Activated naive CD4-positive, alpha-beta T cell treated with anti-CD3 and anti-CD28 coated beads, Interleukin-2, amount 50 U/mL, for 72 hours (primary cell): ENCODE results near the gene KDM4F. TPM values are rescaled to one million over a fixed set of nuclear protein-coding genes. Genes with fewer than 3 reads are reported as not detected.
"Not testable (repeated sequence)": the region's sequence is repeated elsewhere in the genome, so short reads cannot be mapped to it uniquely, and the experiment has no call there.

ENCODE experiments used
- ATAC-seq, 2 donors: fragments of 150-1000 bp; cut with Tn5 transposase; 2 replicates each; pipeline ENCODE4 v1.10.0; 2021; ENCODE audit warnings: mild to moderate bottlenecking in 2 of 2, moderate library complexity in 2 of 2
- DNase-seq, 2 donors: peaks; one replicate each; pipeline ENCODE4 v3.0.0; 2021 to 2022; ENCODE audit warnings: low spot score in 2 of 2
- H3K27ac Mint-ChIP-seq, 2 donors: one replicate each; pipeline ENCODE4 v1.8.0; 2022; ENCODE audit warnings: mild to moderate bottlenecking in 2 of 2, mixed read lengths in 2 of 2
- H3K36me3 Mint-ChIP-seq, 2 donors: one replicate each; pipeline ENCODE4 v1.8.0; 2022; ENCODE audit warnings: mixed read lengths in 2 of 2
- H3K9me3 Mint-ChIP-seq, 2 donors: one replicate each; pipeline ENCODE4 v1.8.0; 2022; ENCODE audit warnings: mixed read lengths in 2 of 2
- total RNA-seq, 2 donors: library from RNA; stranded (reverse); gene quantifications; one replicate each; pipeline ENCODE4 v1.2.3, GENCODE V29; 2022

KDM4F gene
- not detected for total RNA-seq

GRCh38 chr11:95049122-95049521, at the start of gene KDM4F:
TSS of gene KDM4F (plus strand) at chr11:95049422.
- not testable (repeated sequence) for H3K36me3 Mint-ChIP-seq, ATAC-seq, H3K27ac Mint-ChIP-seq, H3K9me3 Mint-ChIP-seq, DNase-seq

DNA sequence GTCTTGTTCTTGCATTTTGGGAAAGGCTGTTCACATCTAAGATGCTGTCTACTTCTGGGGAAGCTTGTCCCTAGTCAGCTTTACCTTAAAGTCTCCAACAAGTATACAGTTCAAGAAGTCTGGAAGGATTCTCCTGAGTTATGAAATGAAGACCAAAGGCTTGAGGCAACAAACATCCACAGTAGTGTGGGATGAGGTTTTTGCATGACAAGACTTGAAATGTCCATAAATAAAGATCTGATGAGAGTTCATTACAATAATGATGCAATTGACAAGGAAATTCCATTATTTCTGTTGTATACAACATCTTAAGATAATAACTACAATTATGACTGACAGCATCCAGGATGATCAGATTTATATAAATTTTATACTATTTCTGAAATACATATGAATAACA, 45.5 kb upstream of the KDM4F start:
- no peak for DNase-seq

DNA sequence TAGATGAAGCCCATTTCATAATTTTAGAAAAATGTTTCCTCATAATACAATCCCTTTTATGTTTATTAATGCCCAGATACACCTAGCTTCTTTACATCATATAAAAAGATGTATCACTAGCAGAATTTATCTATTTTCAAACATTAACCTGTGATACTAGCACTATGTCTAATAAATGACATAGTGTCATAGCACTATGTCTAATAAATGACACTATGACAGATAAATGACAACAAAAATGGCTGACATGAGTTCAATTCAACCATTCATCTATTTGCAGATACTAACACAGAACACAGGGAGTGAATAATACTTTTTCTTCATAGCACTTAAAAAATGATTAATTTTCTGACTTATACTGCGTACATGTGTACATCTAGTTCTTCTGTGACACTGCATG, 43.6 kb upstream of the KDM4F start:
- DNase-seq (no peak), ATAC-seq (no peak)
- H3K9me3 Mint-ChIP-seq: peaks cover 0 to 4% of the 10 kb centered on the region in 2 donors
- H3K27ac Mint-ChIP-seq: no peak overlapping the region
- H3K36me3 Mint-ChIP-seq: no peaks in the 10 kb centered on the region

More for the DNA sequence above, 45.5 kb upstream of the KDM4F start:
- H3K9me3 Mint-ChIP-seq: peaks cover 0 to 4% of the 10 kb centered on the region in 2 donors
- no peaks in the 10 kb centered on the region for H3K36me3 Mint-ChIP-seq
- no peak overlapping the region for H3K27ac Mint-ChIP-seq
- ATAC-seq: no peak

DNA sequence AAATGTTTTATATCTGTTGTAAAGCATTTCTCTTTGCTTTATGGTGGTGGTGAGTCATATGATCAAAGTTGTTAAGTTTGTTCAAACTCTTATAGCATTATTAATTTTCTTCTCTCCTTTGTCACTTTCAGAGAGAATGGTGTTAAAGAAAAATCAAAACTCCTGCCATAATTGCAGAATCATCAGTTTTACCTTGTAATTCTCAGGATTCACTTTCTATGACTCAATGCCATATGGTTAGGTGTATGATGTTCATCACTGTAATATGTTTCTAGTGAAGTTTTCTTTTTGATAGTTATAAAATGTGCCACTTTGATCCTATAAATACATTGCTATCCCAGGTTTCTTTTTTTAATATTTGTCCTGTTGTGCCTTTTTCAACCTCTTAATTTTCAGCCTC, 37.8 kb upstream of the KDM4F start:
- no peaks in the 10 kb centered on the region for H3K36me3 Mint-ChIP-seq
- H3K27ac Mint-ChIP-seq: no peak overlapping the region

DNA sequence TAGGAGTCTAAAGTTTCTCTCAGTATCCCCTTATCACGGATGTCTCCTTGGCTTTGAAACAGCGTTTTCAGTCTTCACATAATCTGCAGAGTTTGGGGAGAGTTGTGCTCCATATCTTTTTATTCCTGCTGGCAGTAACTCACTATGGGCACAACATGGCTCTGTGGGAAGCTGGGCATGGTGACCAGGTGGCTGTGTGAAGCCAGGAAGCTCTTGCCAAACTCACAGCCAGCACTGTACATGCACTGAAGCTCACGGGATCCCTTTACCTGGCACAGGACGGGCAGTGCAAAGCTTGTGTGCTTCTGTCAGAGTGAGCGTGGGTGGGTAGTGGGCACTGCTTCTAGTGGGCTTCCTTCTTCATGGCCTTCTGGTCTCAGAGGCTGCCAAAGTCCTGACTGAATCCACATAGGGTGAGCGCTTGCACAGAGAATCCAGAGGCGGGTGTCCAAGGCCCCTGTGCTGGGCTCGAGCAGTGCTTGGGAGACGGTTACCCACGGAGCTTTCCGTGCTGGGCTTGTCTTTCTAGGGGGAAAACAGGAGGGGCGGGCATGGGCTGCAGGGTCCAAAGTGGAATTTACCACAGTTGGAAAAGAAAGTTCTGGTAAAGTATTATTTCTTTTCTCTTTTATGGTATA, 34.9 kb upstream of the KDM4F start:
- Mint-ChIP-seq H3K36me3 (no peaks in the 10 kb centered on the region), H3K9me3 (no peaks in the 10 kb centered on the region), H3K27ac (no peak overlapping the region)
- DNase-seq (no peak), ATAC-seq (no peak)

More for the DNA sequence above, 37.8 kb upstream of the KDM4F start:
- peaks cover 0 to 4% of the 10 kb centered on the region in 2 donors for H3K9me3 Mint-ChIP-seq
- DNase-seq (no peak), ATAC-seq (peak in 1 of 2 donors; percentile 32)

DNA sequence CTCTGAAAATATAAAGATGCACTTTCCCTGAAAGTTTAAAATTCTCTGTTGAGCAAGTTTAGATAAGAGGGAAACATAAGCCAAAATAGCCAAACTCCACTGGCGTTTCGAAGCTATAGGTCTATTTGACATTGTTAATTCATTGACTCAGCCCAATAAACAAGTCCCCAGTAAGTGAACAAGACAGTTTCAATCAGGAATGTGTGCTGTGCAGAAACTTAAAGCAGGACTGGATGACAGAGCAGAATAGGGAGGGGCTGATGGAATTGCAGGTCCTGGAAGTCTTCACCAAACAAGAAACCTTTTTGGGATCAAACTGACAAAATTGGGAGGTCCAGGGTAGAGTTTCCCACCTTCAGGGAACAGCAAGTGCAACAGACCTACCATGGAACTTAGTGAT, 33.1 kb upstream of the KDM4F start:
- DNase-seq (no peak), ATAC-seq (no peak)
- Mint-ChIP-seq H3K9me3 (no peaks in the 10 kb centered on the region), H3K27ac (no peak overlapping the region), H3K36me3 (no peaks in the 10 kb centered on the region)

- DNase-seq, ATAC-seq, H3K27ac Mint-ChIP-seq, H3K9me3 Mint-ChIP-seq, H3K36me3 Mint-ChIP-seq: not testable (repeated sequence)
Observed at GRCh38 chr11:95021468-95021867, 27.8 kb upstream of the KDM4F start.

- Mint-ChIP-seq H3K27ac (no peak within 1 kb of the TSS), H3K36me3 (no peaks in the 10 kb centered on the region), H3K9me3 (no peaks in the 10 kb centered on the region)
- no peak for DNase-seq
- ATAC-seq: no peak
Observed at GRCh38 chr11:95024958-95025357, 24.3 kb upstream of the KDM4F start, which contains the start of gene KDM4E. TSS of gene KDM4E (plus strand) at chr11:95025258. CDS start at chr11:95025558, 300 bp downstream.

- H3K27ac Mint-ChIP-seq, H3K36me3 Mint-ChIP-seq, DNase-seq, H3K9me3 Mint-ChIP-seq, ATAC-seq: not testable (repeated sequence)
Observed at GRCh38 chr11:95025594-95025993, 23.6 kb upstream of the KDM4F start.

- no peak overlapping the region for H3K27ac Mint-ChIP-seq
- H3K9me3 Mint-ChIP-seq: no peaks in the 10 kb centered on the region
- no peaks in the 10 kb centered on the region for H3K36me3 Mint-ChIP-seq
- no peak for ATAC-seq
- DNase-seq: no peak
Observed at GRCh38 chr11:95028357-95028756, 20.9 kb upstream of the KDM4F start.

- DNase-seq (no peak), ATAC-seq (no peak)
- no peaks in the 10 kb centered on the region for H3K9me3 Mint-ChIP-seq
- H3K36me3 Mint-ChIP-seq: peaks cover under 1% of the 10 kb centered on the region in 2 donors
- H3K27ac Mint-ChIP-seq: no peak overlapping the region
Observed at GRCh38 chr11:95033051-95033450, 16.2 kb upstream of the KDM4F start.

- no peak for DNase-seq
- ATAC-seq: no peak
- Mint-ChIP-seq H3K9me3 (no peaks in the 10 kb centered on the region), H3K36me3 (peaks cover 5% of the 10 kb centered on the region in 2 donors), H3K27ac (no peak overlapping the region)
Observed at GRCh38 chr11:95035316-95035715, 13.9 kb upstream of the KDM4F start.

DNA sequence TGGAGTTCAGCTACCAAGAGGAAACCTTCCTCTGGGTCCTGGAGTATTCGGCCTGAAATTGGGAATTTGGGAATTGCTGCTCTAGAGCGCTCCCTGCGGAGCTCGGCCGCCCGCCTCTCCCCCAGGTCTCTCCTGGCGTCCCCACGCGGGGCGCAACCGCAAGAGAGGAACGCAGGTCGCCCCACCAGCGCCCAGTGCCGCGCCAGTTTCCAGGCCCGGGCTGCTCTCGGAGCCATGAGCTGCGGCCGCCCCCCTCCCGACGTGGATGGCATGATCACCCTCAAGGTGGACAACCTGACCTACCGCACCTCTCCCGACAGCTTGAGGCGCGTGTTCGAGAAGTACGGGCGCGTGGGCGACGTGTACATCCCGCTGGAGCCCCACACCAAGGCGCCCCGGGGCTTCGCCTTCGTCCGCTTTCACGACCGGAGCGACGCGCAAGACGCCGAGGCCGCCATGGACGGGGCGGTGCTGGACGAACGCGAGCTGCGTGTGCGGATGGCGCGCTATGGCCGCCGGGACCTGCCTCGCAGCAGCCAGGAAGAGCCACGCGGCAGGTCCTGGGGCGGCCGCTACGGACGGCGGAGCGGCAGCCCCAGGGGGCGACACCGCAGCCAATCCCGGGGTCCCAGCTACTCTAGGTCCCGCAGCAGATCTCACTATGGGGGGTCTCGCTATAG, 11.7 kb upstream of the KDM4F start:
- DNase-seq, H3K36me3 Mint-ChIP-seq, H3K9me3 Mint-ChIP-seq, H3K27ac Mint-ChIP-seq: not testable (repeated sequence)
- peak; percentile 51 to 73 for ATAC-seq

- H3K9me3 Mint-ChIP-seq: no peaks in the 10 kb centered on the region
- peaks cover 5% of the 10 kb centered on the region in 2 donors for H3K36me3 Mint-ChIP-seq
- H3K27ac Mint-ChIP-seq: no peak overlapping the region
- no peak for DNase-seq
- ATAC-seq: no peak
Observed at GRCh38 chr11:95042239-95042638, 7.0 kb upstream of the KDM4F start.

GRCh38 chr11:95042906-95043305, 6.3 kb upstream of the KDM4F start:
- Mint-ChIP-seq H3K36me3 (peaks cover 5% of the 10 kb centered on the region in 2 donors), H3K9me3 (no peaks in the 10 kb centered on the region), H3K27ac (no peak overlapping the region)
- DNase-seq (no peak), ATAC-seq (no peak)

GRCh38 chr11:95044010-95044409, 5.2 kb upstream of the KDM4F start:
- DNase-seq: no peak
- H3K36me3 Mint-ChIP-seq: no peaks in the 10 kb centered on the region
- H3K9me3 Mint-ChIP-seq: no peaks in the 10 kb centered on the region
- H3K27ac Mint-ChIP-seq: no peak overlapping the region
- ATAC-seq: no peak

GRCh38 chr11:95045812-95046211, 3.4 kb upstream of the KDM4F start:
- no peaks in the 10 kb centered on the region for H3K36me3 Mint-ChIP-seq
- DNase-seq: no peak

More at GRCh38 chr11:95045812-95046211, 3.4 kb upstream of the KDM4F start:
- Mint-ChIP-seq H3K9me3 (no peaks in the 10 kb centered on the region), H3K27ac (no peak overlapping the region)
- ATAC-seq: no peak
